Glutamatergic neuron (in vitro differentiated cells): ENCODE measurements around the gene TRPC6. TPM values are rescaled to one million over a fixed set of nuclear protein-coding genes. Genes with fewer than 3 reads are reported as not detected.

Experiments used
- DNase-seq: peaks from one replicate; pipeline ENCODE4 v3.0.0; 2022
- H3K27ac Mint-ChIP-seq: one replicate; pipeline ENCODE4 v1.8.0; 2020; ENCODE audit warnings: mild to moderate bottlenecking, mixed read lengths, inconsistent platforms; ENCODE audit not compliant: unreplicated experiment
- H3K27me3 Mint-ChIP-seq: one replicate; pipeline ENCODE4 v1.8.0; 2020; ENCODE audit warnings: mild to moderate bottlenecking, moderate library complexity, mixed read lengths, inconsistent platforms; ENCODE audit not compliant: unreplicated experiment
- H3K36me3 Mint-ChIP-seq: one replicate; pipeline ENCODE4 v1.8.0; 2020; ENCODE audit warnings: mild to moderate bottlenecking, mixed read lengths, inconsistent platforms; ENCODE audit not compliant: unreplicated experiment
- H3K4me1 Mint-ChIP-seq: one replicate; pipeline ENCODE4 v1.8.0; 2020; ENCODE audit warnings: mild to moderate bottlenecking, low read depth, mixed read lengths, inconsistent platforms; ENCODE audit not compliant: unreplicated experiment
- H3K4me3 Mint-ChIP-seq: one replicate; pipeline ENCODE4 v1.8.0; 2020; ENCODE audit warnings: mild to moderate bottlenecking, mixed read lengths, inconsistent platforms; ENCODE audit not compliant: unreplicated experiment
- H3K9me3 Mint-ChIP-seq: one replicate; pipeline ENCODE4 v1.8.0; 2020; ENCODE audit warnings: mild to moderate bottlenecking, moderate library complexity, mixed read lengths, inconsistent platforms; ENCODE audit not compliant: unreplicated experiment
- total RNA-seq: library from RNA; stranded (reverse); fragmentation: NEBNext Ultra II Directional; extraction: Animal tissue kit (Norgen Biotek cat#: 25700); gene quantifications from one replicate; pipeline ENCODE4 v1.2.1, GENCODE V29; 2021; ENCODE audit not compliant: unreplicated experiment
- TF ChIP-seq, protein P1 (sequence below): fragments of 200-600 bp; sonication (generic); IDR thresholded peaks from one replicate; pipeline ENCODE4 v1.5.0; 2021; ENCODE audit not compliant: partially characterized antibody, unreplicated experiment

Gene TRPC6
- total RNA-seq, 1 donor from 2014 or later, result 0.27 TPM

DNA sequence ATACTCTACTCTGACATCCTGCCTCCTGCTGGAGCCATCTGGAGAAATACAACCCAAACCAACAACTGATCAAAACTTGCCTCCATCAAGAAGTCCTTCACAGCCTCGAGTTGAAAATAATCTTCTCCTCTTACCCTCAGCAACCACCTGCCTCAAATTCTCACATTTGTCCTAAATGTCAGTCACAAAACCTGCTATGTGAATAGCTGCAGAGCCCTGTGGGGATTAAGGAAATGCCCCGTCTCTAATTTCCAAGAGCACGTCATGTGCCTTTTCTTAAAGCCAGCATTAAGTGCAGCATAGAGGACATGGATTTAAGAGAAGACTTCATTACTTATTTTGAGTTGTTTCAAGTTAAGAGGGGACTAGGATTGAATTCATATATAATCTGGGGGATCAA is 105.9 kb downstream of the TRPC6 start:
- DNase-seq, result no peak
- Mint-ChIP-seq H3K27ac (no peak overlapping the region), H3K36me3 (no peaks in the 10 kb centered on the region), H3K27me3 (peaks cover 2% of the 10 kb centered on the region), H3K4me1 (peaks cover 6% of the 10 kb centered on the region), H3K4me3 (no peak overlapping the region), H3K9me3 (no peaks in the 10 kb centered on the region)
- TF ChIP-seq, protein P1, sequence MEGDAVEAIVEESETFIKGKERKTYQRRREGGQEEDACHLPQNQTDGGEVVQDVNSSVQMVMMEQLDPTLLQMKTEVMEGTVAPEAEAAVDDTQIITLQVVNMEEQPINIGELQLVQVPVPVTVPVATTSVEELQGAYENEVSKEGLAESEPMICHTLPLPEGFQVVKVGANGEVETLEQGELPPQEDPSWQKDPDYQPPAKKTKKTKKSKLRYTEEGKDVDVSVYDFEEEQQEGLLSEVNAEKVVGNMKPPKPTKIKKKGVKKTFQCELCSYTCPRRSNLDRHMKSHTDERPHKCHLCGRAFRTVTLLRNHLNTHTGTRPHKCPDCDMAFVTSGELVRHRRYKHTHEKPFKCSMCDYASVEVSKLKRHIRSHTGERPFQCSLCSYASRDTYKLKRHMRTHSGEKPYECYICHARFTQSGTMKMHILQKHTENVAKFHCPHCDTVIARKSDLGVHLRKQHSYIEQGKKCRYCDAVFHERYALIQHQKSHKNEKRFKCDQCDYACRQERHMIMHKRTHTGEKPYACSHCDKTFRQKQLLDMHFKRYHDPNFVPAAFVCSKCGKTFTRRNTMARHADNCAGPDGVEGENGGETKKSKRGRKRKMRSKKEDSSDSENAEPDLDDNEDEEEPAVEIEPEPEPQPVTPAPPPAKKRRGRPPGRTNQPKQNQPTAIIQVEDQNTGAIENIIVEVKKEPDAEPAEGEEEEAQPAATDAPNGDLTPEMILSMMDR, result no peak

DNA sequence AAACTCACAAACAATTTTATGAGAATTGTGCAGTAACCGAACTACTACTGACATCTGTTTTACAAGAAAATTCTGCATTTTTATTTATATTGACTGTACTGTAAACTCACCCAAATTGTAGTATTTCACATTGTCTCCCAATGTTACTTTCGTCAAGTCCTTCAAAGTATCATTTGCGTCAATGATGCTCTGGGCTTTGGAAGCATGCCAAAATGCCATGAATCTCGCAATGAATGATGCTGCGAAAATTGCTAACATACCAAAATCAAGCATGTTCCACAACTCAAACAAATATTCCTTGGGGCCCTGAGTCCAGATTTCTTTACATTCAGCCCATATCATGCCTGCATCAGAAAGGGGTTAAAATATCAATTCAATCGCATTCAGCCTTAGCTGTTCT is 107.6 kb downstream of the TRPC6 start:
- Mint-ChIP-seq H3K9me3 (no peaks in the 10 kb centered on the region), H3K27ac (no peak overlapping the region), H3K4me1 (peaks cover 6% of the 10 kb centered on the region), H3K36me3 (no peaks in the 10 kb centered on the region), H3K27me3 (peaks cover 2% of the 10 kb centered on the region), H3K4me3 (no peak overlapping the region)
- TF ChIP-seq, protein P1, result no peak
- DNase-seq, result no peak

DNA sequence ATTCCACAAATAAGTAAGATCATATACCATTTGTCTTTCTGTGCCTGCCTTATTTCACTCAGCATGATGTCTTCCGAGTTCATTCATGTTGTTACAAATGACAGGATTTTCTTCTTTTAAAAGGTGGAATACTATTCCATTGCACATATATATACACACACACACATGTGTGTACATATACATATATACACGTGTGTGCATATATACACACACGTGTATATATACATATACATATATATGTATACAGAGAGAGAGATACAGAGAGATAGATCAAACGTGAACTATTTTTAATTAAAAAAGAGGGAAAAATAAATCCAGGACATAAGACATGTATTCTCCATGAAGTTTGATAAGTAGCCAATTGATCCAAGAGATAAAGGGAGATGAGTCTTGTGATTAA is 108.1 kb downstream of the TRPC6 start:
- TF ChIP-seq, protein P1, result no peak
- DNase-seq, result no peak
- Mint-ChIP-seq H3K4me1 (peaks cover 6% of the 10 kb centered on the region), H3K36me3 (no peaks in the 10 kb centered on the region), H3K9me3 (no peaks in the 10 kb centered on the region), H3K27ac (no peak overlapping the region), H3K4me3 (no peak overlapping the region), H3K27me3 (peaks cover 2% of the 10 kb centered on the region)

DNA sequence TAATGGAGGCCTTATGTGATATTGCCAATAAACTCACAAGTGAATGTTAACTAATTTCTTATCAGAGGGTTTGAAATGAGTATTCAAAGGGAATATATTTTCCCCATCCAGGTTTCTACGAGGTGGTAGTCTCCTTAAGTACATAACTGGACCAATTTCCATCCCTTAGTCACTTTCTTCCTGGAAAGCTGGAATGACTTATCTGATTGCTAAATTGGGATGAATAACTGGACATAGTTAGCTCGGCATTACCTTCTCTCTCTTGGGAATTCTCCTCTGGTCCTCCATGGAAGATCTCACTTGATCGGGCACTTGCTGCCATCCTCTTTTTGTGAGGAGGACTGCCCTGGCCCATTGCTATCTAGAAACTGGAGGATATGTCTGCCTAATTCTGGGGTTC is 109.1 kb downstream of the TRPC6 start:
- Mint-ChIP-seq H3K4me3 (no peak overlapping the region), H3K9me3 (no peaks in the 10 kb centered on the region), H3K36me3 (no peaks in the 10 kb centered on the region), H3K27ac (no peak overlapping the region), H3K4me1 (peaks cover 6% of the 10 kb centered on the region), H3K27me3 (peaks cover 2% of the 10 kb centered on the region)
- TF ChIP-seq, protein P1, result no peak
- DNase-seq, result no peak

DNA sequence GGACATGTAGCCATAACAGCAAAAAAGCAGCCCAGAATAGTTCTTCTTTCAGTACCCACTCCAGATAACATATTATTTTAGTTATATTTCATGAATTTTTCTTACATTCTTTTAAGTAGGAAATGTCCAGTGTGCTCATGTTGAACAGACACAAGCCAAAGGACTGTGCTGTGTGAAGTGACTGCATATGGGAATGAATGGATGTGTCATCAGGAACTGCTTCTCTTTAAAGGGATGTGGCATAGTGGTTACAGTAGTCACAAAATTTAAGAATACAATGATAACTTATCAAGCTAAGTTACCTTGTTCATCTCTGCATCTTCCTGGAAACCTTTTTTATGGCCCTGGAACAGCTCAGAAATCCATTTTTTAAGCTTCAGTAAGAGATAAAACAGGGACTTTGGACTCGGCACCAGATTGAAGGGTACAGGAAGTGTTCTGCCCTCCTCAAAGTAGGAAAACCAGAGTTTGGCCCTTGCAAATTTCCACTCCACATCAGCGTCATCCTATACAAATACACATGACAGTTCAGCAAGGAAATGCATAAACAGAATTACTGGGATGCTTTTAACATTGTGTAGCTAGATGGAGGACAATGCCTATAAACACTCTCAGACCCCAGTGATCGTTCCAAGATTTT is 112.8 kb downstream of the TRPC6 start:
- Mint-ChIP-seq H3K9me3 (no peaks in the 10 kb centered on the region), H3K36me3 (no peaks in the 10 kb centered on the region), H3K4me3 (no peak overlapping the region), H3K4me1 (no peaks in the 10 kb centered on the region), H3K27me3 (peaks cover 2% of the 10 kb centered on the region), H3K27ac (no peak overlapping the region)
- TF ChIP-seq, protein P1, result no peak
- no peak for DNase-seq
